Measurements from ENCODE around the gene WAPL.

DNA sequence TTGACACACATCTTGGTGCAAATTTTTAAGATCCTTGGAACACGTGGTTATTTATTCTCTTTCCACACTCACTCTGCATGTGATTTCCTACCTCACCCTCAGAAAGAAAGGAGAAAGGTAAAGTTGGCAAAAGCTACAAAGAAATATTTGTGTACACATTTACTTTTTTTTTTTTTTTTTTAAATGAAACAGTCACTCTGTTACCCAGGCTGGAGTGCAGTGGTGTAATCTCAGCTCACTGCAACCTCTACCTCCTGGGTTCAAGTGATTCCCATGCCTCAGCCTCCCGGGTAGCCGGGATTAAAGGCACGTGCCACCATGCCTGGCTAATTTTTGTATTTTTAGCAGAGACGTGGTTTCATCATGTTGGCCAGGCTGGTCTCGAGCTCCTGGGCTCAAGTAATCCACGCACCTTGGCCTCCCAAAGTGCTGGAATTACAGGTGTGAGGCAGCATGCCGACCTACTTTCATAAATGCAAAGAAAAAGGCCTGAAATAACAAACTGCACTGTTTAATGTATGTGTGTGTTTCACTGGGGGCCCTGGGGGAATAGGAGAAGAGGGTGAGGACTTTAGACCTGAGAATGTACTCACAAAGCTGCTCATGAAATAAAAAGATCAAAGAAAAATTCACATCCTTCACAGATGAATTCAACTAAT lies 83.4 kb downstream of the WAPL start:
- TF ChIP-seq POLR2AphosphoS5 (IDR thresholded peaks at IDR 0.05; ENCODE audit: borderline replicate concordance, low read depth, low read length) (no peak), FOXP2 (optimal IDR thresholded peaks at IDR 0.05; ENCODE audit: control extremely low read depth, extremely low read length, insufficient read depth) (no peak)

All from SK-N-MC (cell line).